COLO668 (cell line): ENCODE data around the gene MBD3L2.
"Not testable (repeated sequence)": the region's sequence is repeated elsewhere in the genome, so short reads cannot be mapped to it uniquely, and the experiment has no call there.

ENCODE experiments used
- DNase-seq: peaks from one replicate; lab custom pipeline; 2025; ENCODE audit not compliant: unreplicated experiment; lab: John Stamatoyannopoulos, UW

MBD3L2 gene

DNA sequence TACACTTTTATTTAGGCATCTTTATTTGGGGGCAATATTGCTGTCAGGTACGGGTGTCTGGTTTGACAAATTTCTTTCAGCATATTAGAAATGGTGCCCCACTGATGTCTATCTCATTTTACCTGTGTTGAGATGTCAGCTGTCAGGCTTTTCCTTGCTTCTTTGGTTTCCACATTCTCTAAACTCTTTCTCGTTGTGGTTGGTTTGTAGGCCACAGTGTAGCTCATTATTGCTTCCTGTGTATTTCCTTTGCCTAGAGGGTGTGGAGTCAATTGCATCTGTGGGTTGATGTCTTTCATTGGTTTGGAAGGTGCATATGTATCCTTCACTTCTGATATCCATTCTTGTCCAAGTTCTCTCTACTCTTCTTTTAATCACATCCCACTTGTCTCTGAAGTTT, 10.9 kb downstream of the MBD3L2 start:
- DNase-seq = not testable (repeated sequence)

DNA sequence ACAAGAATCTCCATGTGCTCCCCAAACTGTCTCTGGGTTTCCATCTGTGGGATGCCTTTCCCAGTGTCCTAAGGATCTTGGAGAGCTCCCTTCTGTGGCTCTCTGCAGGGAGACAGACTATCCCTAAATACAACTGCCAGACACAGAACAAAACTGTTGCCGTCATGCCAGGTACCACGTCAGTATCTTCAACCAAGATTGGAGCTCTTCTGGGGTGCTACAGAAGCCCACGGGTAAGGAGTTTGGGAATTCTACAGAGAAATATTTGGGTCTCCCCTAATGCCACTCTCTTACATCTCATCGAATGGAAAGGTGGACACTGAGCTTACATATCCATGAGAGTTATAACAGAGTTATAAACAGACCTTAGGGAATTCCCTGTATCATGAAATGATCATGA, 14.2 kb downstream of the MBD3L2 start:
- DNase-seq = no peak

DNA sequence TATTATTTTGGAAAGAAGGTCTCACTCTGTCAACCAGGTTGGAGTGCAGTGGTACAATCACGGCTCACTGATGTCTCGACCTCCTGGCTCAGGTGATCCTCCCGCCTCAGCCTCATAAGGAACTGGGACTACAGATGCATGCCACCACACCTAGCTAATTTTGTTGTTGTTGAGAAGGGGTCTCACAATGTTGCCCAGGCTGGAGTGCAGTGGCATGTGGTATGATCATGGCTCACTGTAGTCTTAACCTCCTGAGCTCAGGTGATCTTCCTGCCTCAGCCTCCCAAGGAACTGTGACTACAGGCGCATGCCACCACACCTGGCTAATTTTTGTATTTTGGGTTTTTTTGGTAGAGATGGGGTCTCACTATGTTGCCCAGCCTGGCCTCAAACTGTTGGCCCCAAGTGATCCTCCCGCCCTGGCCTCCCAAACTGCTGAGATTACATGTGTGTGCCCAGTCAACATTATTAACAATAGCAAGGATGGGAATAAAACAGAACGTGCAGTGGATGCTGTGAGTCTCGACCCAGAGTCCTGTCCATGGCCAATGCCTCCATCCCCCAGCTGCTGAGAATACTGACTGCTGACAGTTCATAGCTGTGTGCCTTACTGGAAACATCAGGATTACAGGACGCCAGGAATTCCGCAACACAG, 14.8 kb downstream of the MBD3L2 start:
- no peak for DNase-seq

DNA sequence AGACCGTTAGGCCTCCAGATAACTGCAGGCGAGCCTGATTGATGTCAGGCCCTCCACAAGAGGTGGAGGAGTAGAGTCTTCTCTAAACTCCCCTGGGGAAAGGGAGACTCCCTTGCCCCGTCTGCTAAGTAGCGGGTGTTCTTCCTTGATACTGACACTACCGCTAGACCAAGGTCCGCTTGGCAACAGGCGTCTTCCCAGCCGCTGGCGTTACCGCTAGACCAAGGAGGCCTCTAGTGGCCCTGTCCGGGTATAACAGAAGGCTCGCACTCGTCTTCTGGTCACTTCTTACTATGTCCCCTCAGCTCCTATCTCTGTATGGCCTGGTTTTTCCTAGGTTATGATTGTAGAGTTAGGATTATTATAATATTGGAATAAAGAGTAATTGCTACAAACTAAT, 18.0 kb downstream of the MBD3L2 start:
- DNase-seq = peak; percentile 19

DNA sequence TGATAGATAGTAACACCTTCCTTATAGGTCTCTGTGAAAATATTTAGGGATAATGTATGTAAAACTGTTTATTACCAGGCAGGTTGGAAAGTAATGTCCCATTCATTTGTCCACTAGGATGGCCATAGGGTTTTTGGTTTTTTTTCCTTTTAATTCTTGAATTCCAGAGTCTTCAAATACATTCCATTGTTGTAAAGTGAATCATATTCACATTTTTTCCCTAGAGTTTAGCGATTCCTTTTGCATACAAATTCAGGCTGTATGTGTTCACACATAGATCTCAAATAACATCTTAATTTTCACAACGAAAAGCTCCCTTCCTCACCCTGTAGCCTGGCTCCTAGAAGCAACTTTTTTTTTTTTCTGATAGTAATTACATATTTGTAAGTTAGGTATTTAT, 18.6 kb downstream of the MBD3L2 start:
- DNase-seq = no peak

DNA sequence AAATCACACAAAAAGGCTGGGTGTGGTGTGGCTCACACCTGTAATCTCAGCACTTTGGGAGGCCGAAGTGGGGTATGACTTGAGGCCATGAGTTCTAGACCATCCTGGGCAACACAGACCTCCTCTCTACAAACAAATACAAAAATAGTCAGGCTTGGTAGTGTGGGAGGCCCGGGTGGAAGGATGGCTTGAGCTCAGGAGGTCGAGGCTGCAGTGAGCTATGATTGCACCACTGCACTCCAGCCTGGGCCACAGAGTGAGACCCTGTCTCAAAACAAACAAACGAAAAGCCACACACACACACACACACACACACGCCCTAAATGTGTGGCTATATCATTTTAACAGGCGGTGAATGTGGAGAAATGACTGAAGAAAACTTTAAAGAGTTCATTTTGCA, 19.5 kb downstream of the MBD3L2 start:
- no peak for DNase-seq

DNA sequence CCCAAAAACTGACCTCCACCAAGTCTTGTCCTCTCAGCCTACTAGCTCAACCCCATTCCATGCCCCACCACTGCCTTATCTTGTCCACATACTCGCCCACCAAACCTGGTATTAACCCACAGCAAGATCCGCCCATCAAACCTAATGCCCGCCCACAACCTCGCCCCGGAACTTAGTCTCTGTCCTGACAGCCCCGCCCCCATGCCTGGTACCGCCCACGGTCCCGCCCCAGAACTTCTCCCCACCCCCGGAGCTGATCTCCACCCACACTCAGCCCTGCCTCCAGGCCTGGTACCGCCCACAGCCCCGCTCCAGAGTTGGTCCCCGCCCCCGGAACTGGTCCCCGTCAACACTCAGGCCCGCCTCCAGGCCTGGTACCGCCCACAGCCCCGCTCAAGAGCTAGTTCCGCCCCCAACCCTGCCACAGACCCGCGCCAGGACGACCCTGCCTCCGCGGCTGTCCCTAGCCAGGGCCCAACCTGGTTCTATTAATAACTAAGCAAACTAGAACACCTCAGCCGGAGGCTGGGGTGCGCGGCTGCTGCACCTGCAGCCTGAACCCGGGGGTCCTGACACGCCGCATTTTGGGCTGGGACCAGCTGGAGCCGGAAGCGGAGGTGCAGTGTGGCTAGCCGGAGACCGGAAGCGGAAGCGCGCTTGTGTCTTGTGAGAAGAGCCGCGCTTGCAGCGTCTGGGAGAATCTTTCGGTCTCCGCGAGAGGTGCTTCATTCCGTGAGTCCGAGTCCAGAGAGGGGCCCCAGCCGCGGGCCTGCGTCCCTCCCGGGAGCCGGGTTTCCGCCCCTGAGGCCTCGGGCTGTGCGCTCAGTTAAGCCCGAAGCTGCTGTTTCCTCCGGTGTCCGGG, 20.2 kb downstream of the MBD3L2 start, which contains the start of gene ZNF557:
ZNF557 (plus strand) TSS at position 662 of the 862 bp plus-strand sequence. CDS start 5,372 bp downstream, outside the sequence.
- peak; percentile 97 for DNase-seq

DNA sequence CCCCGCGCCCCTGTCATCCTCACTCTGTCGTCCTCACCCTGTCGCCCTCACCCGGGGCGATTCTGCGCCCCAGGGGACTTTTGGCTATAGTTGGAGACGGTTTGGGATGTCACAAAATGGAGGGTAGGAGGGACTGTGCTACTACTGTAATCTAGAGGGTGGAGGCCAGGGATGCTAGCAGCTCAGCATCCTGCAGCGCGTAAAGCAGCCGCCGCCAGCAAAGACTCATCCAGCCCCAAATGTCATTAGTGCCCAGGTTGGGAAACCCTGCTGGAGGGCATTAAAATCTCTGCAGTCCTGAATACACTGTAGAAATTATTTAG, 20.7 kb downstream of the MBD3L2 start:
- no peak for DNase-seq

DNA sequence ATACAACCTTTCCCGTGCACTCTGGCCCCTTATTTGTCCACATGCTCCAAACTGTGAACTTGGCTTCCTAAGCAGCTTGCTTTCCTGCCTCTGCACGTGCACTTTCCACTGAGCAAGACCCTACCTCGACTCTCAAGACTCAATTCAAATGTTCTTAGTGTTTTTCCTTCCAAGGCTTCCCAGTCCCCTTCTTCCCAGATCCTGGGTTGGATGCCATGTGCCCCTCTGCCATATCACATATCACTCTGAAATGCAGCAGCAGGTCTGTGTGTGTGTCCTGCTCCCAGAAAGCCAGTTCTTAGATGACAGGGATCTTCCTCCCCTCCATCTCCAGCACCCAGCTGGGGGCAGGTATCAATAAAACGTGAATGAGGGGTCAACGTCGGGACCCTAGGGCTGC, 23.4 kb downstream of the MBD3L2 start:
- no peak for DNase-seq

DNA sequence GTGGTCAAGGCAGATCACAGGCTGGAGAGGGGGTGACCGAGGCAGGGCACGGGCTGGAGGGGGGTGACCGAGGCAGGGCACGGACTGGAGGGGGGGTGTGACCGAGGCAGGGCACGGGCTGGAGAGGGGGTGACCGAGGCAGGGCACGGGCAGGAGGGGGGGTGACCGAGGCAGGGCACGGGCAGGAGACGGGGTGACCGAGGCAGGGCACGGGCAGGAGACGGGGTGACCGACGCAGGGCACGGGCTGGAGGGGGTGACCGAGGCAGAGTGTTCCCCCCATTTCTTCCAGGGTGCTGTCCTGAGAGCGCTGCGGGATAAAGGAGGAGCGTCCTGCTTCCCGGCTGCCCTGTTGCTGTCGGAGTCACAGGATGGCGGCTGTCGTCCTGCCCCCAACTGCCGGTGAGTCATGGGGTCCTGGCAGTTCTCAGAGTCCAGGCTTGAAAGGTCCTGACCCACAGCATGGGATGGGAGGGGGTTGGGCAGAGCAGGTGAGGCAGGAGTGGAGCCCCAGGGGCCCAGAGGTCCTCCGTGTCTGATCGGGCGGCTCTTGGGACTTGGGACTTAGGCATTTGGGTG, 25.7 kb downstream of the MBD3L2 start:
- DNase-seq = no peak

DNA sequence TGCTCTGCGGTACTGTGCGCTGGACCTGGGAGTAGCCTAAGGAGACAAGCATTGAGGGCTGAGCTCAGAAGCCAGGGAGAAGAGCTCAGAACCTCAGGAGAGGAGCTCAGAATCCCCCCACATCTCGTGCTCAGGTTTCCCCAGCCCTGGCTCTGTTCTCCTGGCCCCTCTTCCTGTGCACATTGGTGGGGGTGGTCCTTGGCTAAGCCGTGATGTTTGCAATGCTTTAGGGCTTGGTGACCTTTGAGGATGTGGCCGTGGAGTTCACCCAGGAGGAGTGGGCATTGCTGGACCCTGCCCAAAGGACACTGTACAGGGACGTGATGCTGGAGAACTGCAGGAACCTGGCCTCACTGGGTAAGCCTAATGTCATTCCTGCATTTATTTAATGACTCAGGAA, 27.0 kb downstream of the MBD3L2 start:
- DNase-seq = no peak

DNA sequence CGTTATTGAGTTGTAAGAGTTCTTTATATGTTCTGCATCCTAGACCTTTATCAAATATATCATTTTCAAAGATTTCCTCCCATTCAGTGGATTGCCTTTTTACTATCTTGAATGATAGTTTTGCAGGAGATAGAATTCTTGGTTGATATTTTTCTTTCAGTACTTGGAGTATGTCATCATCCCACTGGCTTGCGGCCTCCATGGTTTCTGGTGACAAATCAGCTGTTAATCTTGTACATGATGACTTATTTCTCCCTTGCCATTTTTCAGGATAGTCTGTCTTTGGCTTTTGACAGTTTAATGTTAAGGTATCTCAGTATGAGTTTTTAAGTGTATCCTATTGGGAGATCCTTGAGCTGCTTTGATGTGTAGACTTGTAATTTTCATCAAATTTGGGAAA, 28.9 kb downstream of the MBD3L2 start:
- no peak for DNase-seq

DNA sequence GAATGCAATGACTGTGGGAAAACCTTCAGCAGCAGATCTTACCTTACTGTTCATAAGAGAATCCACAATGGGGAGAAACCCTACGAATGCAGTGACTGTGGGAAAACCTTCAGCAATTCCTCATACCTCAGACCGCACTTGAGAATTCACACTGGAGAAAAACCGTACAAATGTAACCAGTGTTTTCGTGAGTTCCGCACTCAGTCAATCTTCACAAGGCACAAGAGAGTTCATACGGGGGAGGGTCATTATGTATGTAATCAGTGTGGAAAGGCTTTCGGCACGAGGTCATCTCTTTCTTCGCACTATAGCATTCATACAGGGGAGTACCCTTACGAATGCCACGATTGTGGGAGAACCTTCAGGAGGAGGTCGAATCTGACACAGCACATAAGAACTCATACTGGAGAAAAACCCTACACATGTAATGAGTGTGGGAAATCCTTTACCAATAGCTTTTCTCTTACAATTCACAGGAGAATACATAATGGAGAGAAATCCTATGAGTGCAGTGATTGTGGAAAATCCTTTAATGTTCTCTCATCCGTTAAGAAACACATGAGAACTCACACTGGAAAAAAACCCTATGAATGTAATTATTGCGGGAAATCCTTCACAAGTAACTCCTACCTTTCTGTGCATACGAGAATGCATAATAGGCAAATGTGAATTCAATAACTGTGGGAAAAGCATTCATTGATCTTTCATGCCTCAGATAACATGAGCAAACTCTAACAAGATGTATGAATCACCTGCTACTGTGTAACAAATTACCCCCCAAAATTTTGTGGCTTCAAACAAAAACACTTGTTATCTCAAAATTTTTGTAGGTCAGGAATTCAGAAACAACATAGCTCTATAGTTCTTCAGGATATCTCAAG, 34.2 kb downstream of the MBD3L2 start:
- no peak for DNase-seq

DNA sequence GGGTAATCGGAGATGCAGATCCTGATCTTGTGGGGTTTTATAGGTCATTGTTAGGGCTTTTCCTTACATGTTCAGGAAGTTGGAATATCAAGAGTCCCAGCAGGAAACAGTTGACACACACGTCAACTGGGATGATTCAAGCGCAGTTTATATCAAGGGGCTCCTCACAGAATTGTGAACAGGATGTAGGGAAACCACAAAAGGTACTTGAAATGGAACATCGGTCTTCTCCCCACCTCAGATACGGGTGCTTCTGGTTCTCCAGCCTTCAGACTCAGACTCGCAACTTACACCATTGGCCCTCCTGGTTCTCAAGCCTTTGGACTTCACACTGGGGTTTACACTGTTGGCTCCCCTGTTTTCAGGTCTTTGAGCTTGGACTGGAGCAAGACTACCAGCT, 39.9 kb downstream of the MBD3L2 start:
- no peak for DNase-seq

DNA sequence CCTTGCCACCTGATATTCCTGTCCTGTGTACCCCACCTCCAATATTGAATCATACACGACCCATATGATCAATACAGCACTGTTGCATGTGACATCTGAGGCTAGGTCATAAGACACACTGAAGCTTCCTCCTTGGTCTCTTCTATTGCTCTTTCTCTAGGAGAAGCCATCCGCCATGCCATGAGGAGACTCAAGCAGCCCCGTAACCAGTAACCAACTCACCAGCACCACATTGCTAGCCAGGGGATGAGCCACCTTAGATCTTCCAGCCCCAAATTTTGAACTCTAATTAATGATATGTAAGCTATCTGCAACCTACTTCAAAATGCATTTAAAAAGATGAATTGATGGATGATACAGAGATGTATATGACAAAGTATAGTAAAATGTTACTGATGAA, 49.0 kb downstream of the MBD3L2 start:
- no peak for DNase-seq

DNA sequence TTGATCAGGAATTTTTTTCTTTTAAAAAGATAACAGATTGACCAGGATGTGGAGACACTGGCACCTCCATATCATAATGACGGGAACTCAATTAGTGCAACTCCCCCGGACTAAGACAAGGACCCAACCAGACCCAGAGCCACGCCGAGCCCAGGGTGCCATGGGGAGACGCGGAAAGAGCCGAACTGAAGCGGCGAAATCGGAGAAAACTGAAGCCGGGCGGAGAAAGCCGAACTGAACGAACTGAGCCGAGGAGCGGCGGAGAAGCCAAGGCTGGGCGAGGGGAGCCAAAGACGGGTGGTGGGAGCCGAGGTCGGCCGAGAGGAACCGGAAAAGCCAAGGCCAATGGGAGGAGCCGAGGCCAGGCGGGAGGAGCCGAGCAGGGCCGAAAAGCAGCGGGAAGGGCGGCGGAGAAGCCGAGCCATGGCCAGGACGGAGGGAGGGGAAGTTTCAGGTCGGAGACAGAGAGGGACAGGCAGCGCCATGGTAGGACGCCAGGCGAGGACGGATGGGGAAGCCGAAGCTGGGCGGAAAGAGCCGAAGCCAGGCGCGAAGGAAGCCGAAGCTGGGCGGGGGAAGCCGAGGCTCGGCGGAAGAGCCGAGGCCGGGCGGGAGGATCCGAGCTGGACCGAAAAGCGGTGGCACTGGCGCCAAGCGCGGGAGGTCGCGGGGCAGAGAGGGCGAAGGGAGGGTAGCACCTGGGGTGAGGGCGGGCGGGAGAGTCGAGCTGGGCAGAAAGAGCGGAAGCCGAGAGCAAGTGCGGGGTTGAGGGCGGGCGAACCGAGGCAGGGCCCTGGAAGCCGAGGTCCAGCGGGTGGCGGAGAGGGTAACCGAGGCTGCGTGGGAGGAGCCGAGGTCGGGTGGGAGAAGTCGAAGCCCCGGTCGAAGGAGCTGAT, 49.8 kb downstream of the MBD3L2 start:
- DNase-seq = peak; percentile 94

DNA sequence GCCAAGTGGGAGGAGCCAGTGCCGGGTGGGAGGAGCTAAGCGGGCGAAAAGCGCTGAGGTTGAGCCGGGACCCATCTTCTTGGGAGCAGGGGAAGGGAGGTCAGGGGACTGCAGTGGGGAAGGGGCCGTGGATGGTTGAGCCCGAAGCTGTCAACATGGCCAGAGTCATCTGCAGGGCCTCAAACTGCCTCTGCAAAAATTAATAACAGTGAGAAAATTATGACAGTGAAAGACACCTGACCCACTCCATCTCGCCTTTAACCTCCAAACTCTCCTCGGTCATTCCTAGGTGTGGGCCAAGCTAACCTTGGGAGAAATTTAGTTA, 50.4 kb downstream of the MBD3L2 start:
- DNase-seq = no peak
